ENCODE results near the gene FBXW4. TPM values are rescaled to one million over a fixed set of nuclear protein-coding genes. Genes with fewer than 3 reads are reported as not detected.

Gene FBXW4
- total RNA-seq, 2 experiments from 2014 or later, result 40.4 to 40.9 TPM

DNA sequence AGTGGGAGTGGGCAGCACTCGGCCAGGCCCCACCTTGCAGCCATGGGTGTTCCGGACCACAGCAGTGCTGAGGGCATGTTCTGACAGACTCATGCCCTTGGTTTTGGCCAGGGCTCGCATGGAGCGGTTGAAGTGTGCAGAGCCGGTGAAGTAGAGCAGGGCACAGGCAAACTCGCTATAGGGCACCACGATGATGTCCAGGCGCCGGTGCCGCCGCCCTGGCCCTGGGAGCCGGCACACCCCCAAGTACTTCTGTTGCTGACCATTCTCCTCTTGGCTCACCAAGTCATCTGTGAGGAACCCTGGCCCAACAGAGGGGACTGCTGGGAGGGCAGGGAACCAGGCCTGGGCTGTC is 115.5 kb downstream of the FBXW4 start:
- no peak overlapping the region for H3K4me3 Mint-ChIP-seq
- H3K27me3 Mint-ChIP-seq (ENCODE audit: low read depth), result no peaks in the 10 kb centered on the region
- H3K36me3 Mint-ChIP-seq (ENCODE audit: low read depth), result no peaks in the 10 kb centered on the region
- H3K27ac Mint-ChIP-seq, result no peak overlapping the region
- H3K4me1 Mint-ChIP-seq (ENCODE audit: low read depth), result peaks cover 2% of the 10 kb centered on the region
- H3K9me3 Mint-ChIP-seq, result no peaks in the 10 kb centered on the region
- DNase-seq, result no peak
- CTCF ChIA-PET, result no interaction called here
- intact Hi-C loops (cut with micrococcal nuclease), result no loop called here

DNA sequence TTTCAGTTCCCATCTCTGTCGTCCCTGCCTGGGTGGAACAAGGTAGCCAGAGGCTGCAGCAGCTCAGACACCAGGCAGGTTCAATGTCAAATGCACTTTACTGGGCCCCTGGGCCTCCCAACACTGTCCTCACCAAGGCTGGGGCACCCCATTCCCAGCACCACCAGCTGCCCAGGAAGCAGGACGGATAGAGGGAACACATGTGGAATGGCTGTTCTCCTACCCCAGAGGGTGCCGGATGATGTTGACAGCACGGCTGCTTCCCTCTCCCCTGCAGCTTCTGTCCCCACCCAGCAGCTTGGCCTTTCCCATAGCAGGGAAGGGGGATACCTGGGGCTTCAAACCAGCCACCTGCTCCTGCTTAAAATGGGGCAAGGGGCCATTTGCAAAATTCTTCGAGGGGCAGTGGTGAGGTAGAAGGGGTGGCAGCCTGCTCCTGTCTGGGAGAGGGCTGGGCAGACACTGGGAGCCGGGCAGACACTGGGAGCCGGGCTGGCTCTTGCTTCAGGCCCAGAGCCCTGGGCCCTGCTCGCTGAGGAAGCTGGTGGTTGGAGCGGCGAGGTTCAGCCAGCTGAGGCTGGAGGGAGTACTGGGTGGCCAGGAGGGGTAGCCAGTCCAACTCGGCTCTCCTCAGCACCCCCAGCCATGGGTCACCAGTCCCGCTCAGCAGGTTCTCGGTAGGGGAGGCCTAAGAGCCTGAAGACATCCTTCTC is 116.0 kb downstream of the FBXW4 start:
- CTCF ChIA-PET, result interaction anchor here (1.4 kb wide), 1 partner anchor 8 kb away, joined by 4 read pairs; no protein-coding TSS in a partner anchor
- Mint-ChIP-seq H3K27me3 (ENCODE audit: low read depth) (no peaks in the 10 kb centered on the region), H3K36me3 (ENCODE audit: low read depth) (no peaks in the 10 kb centered on the region), H3K4me3 (no peak overlapping the region), H3K9me3 (no peaks in the 10 kb centered on the region), H3K4me1 (ENCODE audit: low read depth) (no peaks in the 10 kb centered on the region), H3K27ac (no peak overlapping the region)
- DNase-seq, result no peak
- intact Hi-C loops (cut with micrococcal nuclease), result no loop called here

DNA sequence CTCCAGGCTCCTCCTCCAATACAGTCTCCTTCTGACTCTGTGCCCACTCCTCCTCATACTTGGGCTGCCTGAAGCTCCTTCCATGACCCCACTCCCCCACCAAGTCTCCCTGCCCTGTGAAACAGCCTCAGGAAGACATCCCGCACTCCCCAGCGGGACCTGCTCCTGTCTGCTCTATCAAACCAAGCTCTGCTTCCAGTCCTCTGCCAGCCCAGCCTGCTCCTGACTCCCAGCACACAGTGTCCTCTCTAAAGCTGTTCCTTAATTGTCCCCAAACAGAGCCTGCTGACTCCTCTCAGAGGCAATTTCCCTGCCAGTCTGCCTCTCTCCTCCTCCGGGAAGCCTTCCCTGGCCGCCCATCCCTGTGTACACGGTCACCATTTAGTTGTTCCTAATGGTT is 116.8 kb downstream of the FBXW4 start:
- Mint-ChIP-seq H3K9me3 (no peaks in the 10 kb centered on the region), H3K36me3 (ENCODE audit: low read depth) (no peaks in the 10 kb centered on the region), H3K27me3 (ENCODE audit: low read depth) (no peaks in the 10 kb centered on the region), H3K27ac (no peak overlapping the region), H3K4me1 (ENCODE audit: low read depth) (no peaks in the 10 kb centered on the region), H3K4me3 (no peak overlapping the region)
- CTCF ChIA-PET, result interaction anchor here (0.5 to 1.4 kb wide), 3 partner anchors 8 to 641 kb away, joined by 4 read pairs; no protein-coding TSS in a partner anchor
- intact Hi-C loops (cut with micrococcal nuclease), result no loop called here
- DNase-seq, result no peak

GRCh38 chr10:101577121-101577871 is 117.7 kb downstream of the FBXW4 start:
- no peak for DNase-seq
- Mint-ChIP-seq H3K27me3 (ENCODE audit: low read depth) (no peaks in the 10 kb centered on the region), H3K4me3 (no peak overlapping the region), H3K9me3 (no peaks in the 10 kb centered on the region), H3K27ac (no peak overlapping the region), H3K4me1 (ENCODE audit: low read depth) (no peaks in the 10 kb centered on the region), H3K36me3 (ENCODE audit: low read depth) (no peaks in the 10 kb centered on the region)
- intact Hi-C loops (cut with micrococcal nuclease), result no loop called here
- CTCF ChIA-PET, result interaction anchor here (0.6 to 3.4 kb wide), 4 partner anchors 7 to 364 kb away, joined by 3 to 12 read pairs (median 4); no protein-coding TSS in a partner anchor

GRCh38 chr10:101576211-101576863 is 118.6 kb downstream of the FBXW4 start:
- no peaks in the 10 kb centered on the region for H3K36me3 Mint-ChIP-seq (ENCODE audit: low read depth)
- no peak overlapping the region for H3K27ac Mint-ChIP-seq
- H3K27me3 Mint-ChIP-seq (ENCODE audit: low read depth), result no peaks in the 10 kb centered on the region
- DNase-seq, result no peak
- intact Hi-C loops (cut with micrococcal nuclease), result no loop called here
- no peaks in the 10 kb centered on the region for H3K4me1 Mint-ChIP-seq (ENCODE audit: low read depth)
- CTCF ChIA-PET, result interaction anchor here (0.6 to 3.4 kb wide), 4 partner anchors 16 to 363 kb away, joined by 3 to 12 read pairs (median 4); no protein-coding TSS in a partner anchor
- no peaks in the 10 kb centered on the region for H3K9me3 Mint-ChIP-seq
- no peak overlapping the region for H3K4me3 Mint-ChIP-seq

DNA sequence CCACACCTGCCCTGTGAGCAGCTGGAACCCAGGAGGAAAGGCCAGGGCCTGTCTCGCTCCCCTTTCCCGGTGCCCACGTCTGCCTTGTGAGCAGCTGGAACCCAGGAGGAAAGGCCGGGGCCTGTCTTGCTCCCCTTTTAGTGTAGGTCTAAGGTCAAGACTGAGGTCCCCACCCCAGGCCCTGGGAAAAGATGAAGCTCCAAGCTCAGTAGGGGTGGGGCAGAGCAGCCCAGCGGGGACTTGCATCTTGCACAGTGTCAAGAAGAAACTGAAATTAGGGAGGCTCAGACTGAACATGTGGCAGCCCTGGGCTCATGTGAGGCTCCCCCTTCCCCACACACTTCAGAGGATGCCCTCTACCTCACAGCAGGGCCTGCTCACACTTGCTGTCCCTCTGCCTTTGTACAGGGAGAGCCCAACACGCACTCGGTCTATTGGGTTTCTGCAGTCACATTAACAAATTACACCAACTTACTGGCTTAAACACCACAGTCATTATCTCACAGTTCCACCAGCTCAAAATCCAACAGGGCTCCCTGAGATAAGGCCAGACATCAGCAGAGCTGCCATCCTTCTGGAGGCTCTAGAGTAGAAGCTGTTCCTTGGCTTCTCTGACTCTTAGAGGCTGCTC is 119.3 kb downstream of the FBXW4 start:
- no peaks in the 10 kb centered on the region for H3K4me1 Mint-ChIP-seq (ENCODE audit: low read depth)
- H3K9me3 Mint-ChIP-seq, result no peaks in the 10 kb centered on the region
- CTCF ChIA-PET, result interaction anchor here (0.6 to 3.4 kb wide), 6 partner anchors 27 to 362 kb away, joined by 3 to 12 read pairs (median 3); no protein-coding TSS in a partner anchor
- intact Hi-C loops (cut with micrococcal nuclease), result no loop called here
- H3K27me3 Mint-ChIP-seq (ENCODE audit: low read depth), result no peaks in the 10 kb centered on the region
- H3K4me3 Mint-ChIP-seq, result no peak overlapping the region
- H3K36me3 Mint-ChIP-seq (ENCODE audit: low read depth), result no peaks in the 10 kb centered on the region
- no peak for DNase-seq
- H3K27ac Mint-ChIP-seq, result no peak overlapping the region

DNA sequence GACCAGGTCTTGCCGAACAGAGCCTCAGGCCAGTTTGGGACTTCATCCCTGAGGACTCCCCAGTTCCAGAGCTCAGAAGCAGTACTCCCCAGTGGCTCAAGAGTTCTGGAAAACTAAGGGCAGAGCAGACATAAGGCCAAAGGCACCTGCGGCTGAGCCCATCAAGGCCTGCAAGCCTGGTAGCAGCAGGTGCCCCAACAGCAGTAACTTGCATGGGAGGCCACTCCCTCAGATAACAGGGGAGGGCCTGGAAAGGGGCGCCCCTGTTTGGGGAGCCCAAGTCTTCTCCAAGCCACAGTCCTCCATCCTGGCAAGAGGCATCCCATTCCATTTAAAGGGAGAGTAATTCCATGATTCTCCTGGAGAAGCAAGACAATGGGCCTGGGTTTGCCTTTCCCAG is 119.9 kb downstream of the FBXW4 start:
- H3K9me3 Mint-ChIP-seq, result no peaks in the 10 kb centered on the region
- intact Hi-C loops (cut with micrococcal nuclease), result no loop called here
- no peak overlapping the region for H3K4me3 Mint-ChIP-seq
- CTCF ChIA-PET, result interaction anchor here (0.6 to 3.4 kb wide), 5 partner anchors 28 to 362 kb away, joined by 3 to 12 read pairs (median 3); no protein-coding TSS in a partner anchor
- H3K36me3 Mint-ChIP-seq (ENCODE audit: low read depth), result no peaks in the 10 kb centered on the region
- no peaks in the 10 kb centered on the region for H3K4me1 Mint-ChIP-seq (ENCODE audit: low read depth)
- DNase-seq, result no peak
- no peaks in the 10 kb centered on the region for H3K27me3 Mint-ChIP-seq (ENCODE audit: low read depth)
- H3K27ac Mint-ChIP-seq, result no peak overlapping the region

DNA sequence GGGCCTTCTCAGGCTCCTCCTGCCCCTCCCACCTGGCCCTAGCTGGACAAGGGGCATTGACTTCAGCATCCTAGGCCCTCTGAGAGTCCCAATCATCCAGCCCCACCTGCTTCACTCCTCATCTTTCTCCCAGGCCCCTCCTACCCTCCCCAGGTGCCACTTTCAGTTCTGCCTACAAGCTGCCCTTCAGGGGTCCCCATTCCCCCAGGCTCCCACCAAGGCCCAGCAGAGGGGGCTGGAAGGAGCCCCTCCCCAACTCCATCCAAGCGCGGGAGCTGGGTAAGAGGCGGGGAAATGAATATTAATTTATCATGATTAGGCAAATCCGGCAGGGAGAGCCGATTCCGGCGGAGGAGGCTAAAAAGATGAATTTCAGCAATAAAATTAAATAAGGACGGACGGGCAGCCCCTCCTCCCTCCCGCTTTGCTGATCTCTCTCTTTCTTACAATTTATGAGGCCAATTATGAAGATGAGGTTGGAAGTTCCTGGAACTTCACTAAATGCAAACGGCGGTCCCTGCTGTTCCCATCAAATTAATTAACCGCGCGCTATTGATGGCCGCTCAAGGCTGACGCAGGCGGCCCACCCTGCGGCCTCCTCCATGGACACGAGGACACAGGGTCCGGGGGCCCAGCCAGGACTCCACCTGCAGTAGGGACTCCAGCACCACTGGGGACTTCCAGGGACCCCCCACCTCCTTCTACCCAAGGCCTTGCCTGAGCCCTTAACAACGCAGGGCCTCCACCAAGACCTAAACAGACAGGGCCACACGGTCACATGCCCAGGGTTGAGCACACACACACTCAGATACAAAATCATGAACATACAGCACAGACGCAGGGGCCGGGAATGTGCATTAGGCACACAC is 120.9 kb downstream of the FBXW4 start:
- no peak overlapping the region for H3K4me3 Mint-ChIP-seq
- no peak for DNase-seq
- H3K36me3 Mint-ChIP-seq (ENCODE audit: low read depth), result no peaks in the 10 kb centered on the region
- intact Hi-C loops (cut with micrococcal nuclease), result loop anchor here (5.0 kb wide), 1 partner anchor 412 kb away; no protein-coding TSS in a partner anchor
- CTCF ChIA-PET, result interaction anchor here (3.4 kb wide), 1 partner anchor 361 kb away, joined by 12 read pairs; no protein-coding TSS in a partner anchor
- H3K27me3 Mint-ChIP-seq (ENCODE audit: low read depth), result peaks cover 8% of the 10 kb centered on the region
- H3K9me3 Mint-ChIP-seq, result no peaks in the 10 kb centered on the region
- H3K4me1 Mint-ChIP-seq (ENCODE audit: low read depth), result peaks cover 8% of the 10 kb centered on the region
- no peak overlapping the region for H3K27ac Mint-ChIP-seq

- intact Hi-C loops (cut with micrococcal nuclease), result loop anchor here (5.0 kb wide), 1 partner anchor 410 kb away; no protein-coding TSS in a partner anchor
- no peaks in the 10 kb centered on the region for H3K36me3 Mint-ChIP-seq (ENCODE audit: low read depth)
- H3K4me1 Mint-ChIP-seq (ENCODE audit: low read depth), result peaks cover 8% of the 10 kb centered on the region
- H3K4me3 Mint-ChIP-seq, result no peak overlapping the region
- CTCF ChIA-PET, result interaction anchor here (0.8 kb wide), 1 partner anchor 359 kb away, joined by 4 read pairs; no protein-coding TSS in a partner anchor
- DNase-seq, result no peak
- H3K9me3 Mint-ChIP-seq, result no peaks in the 10 kb centered on the region
- no peak overlapping the region for H3K27ac Mint-ChIP-seq
- H3K27me3 Mint-ChIP-seq (ENCODE audit: low read depth), result peaks cover 21% of the 10 kb centered on the region
Observed at GRCh38 chr10:101572785-101573184, 122.2 kb downstream of the FBXW4 start.

- intact Hi-C loops (cut with micrococcal nuclease), result loop anchor here (5.0 kb wide), 1 partner anchor 410 kb away; no protein-coding TSS in a partner anchor
- CTCF ChIA-PET, result interaction anchor here (0.8 to 5.4 kb wide), 6 partner anchors 36 to 358 kb away, joined by 4 to 50 read pairs (median 9); no protein-coding TSS in a partner anchor
- no peak overlapping the region for H3K4me3 Mint-ChIP-seq
- no peaks in the 10 kb centered on the region for H3K36me3 Mint-ChIP-seq (ENCODE audit: low read depth)
- DNase-seq, result no peak
- H3K27ac Mint-ChIP-seq, result no peak overlapping the region
- peaks cover 8% of the 10 kb centered on the region for H3K4me1 Mint-ChIP-seq (ENCODE audit: low read depth)
- peaks cover 26% of the 10 kb centered on the region for H3K27me3 Mint-ChIP-seq (ENCODE audit: low read depth)
- no peaks in the 10 kb centered on the region for H3K9me3 Mint-ChIP-seq
Observed at GRCh38 chr10:101572126-101572525, 122.8 kb downstream of the FBXW4 start.

Measured in activated naive CD4-positive, alpha-beta T cell treated with anti-CD3 and anti-CD28 coated beads for 36 hours (primary cell).